Activated B cell treated with CpG ODN at 0.5 μM for 24 hours (primary cell): ENCODE results near the gene SLC8A3. TPM values are rescaled to one million over a fixed set of nuclear protein-coding genes. Genes with fewer than 3 reads are reported as not detected.

Experiments used
- ATAC-seq: fragments of 200-7000 bp; cut with Tn5 transposase; one replicate; pipeline ENCODE4 v1.10.0; 2021; ENCODE audit warnings: low read depth, mild to moderate bottlenecking, moderate library complexity
- CTCF ChIA-PET: fragments of 350-600 bp; sonication (Branson Sonifier 250); formaldehyde crosslinking; loops from one replicate; lab custom pipeline; 2021; ENCODE audit warnings: antibody characterized with exemption; lab: Charles Lee
- POLR2A ChIA-PET: fragments of 350-600 bp; sonication (Branson Sonifier 250); formaldehyde crosslinking; loops from one replicate; lab custom pipeline; 2021; ENCODE audit warnings: antibody characterized with exemption; lab: Charles Lee
- DNase-seq: peaks from one replicate; pipeline ENCODE4 v3.0.0; 2022
- H3K27ac Mint-ChIP-seq: one replicate; pipeline ENCODE4 v1.8.0; 2020; ENCODE audit warnings: mixed read lengths
- H3K27me3 Mint-ChIP-seq: one replicate; pipeline ENCODE4 v1.8.0; 2021; ENCODE audit warnings: mixed read lengths
- H3K36me3 Mint-ChIP-seq: one replicate; pipeline ENCODE4 v1.8.0; 2021; ENCODE audit warnings: low read depth, mixed read lengths
- H3K4me1 Mint-ChIP-seq: one replicate; pipeline ENCODE4 v1.8.0; 2021; ENCODE audit warnings: mixed read lengths
- H3K4me3 Mint-ChIP-seq: one replicate; pipeline ENCODE4 v1.8.0; 2020; ENCODE audit warnings: mild to moderate bottlenecking, mixed read lengths
- H3K9me3 Mint-ChIP-seq: one replicate; pipeline ENCODE4 v1.8.0; 2020; ENCODE audit warnings: mixed read lengths
- intact Hi-C: fragments of 100-400 bp; cut with micrococcal nuclease; formaldehyde crosslinking; loops from one replicate; pipeline ENCODE4 v1.15.1; 2024
- total RNA-seq: library from RNA; stranded (reverse); gene quantifications from 2 replicates; pipeline ENCODE4 v1.2.3, GENCODE V29; 2022
- TF ChIP-seq, protein P1 (sequence below): fragments of 200-600 bp; IDR thresholded peaks from one replicate; pipeline ENCODE4 v1.8.0; 2022; ENCODE audit warnings: antibody characterized with exemption, mild to moderate bottlenecking

Gene SLC8A3
- total RNA-seq, 1 donor from 2014 or later: 0.13 TPM

DNA sequence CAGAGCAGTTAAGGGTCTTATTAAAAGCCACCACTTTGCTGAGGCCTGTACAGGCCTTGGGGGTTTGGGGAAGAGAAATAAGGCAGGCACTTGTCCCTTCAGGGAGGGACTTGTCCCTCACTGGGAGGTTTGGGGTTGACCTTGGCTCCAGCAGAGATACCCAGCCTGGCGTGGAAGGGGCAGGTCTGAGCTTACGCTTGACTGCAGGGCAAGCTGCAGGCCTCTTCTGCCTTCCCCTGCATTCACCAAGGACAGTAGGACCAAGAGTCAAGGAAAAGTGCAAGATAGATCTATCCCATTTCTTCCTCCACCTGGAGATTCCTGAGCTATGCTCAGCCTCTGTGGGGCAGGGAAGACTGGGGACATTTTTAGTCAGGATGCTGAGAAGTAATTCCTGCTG, 155.2 kb downstream of the SLC8A3 start:
- H3K9me3 Mint-ChIP-seq: no peaks in the 10 kb centered on the region
- H3K27me3 Mint-ChIP-seq: peaks cover 6% of the 10 kb centered on the region
- H3K27ac Mint-ChIP-seq: no peak overlapping the region
- no peaks in the 10 kb centered on the region for H3K4me1 Mint-ChIP-seq
- CTCF ChIA-PET: no interaction called here
- no peak overlapping the region for H3K4me3 Mint-ChIP-seq
- H3K36me3 Mint-ChIP-seq: no peaks in the 10 kb centered on the region
- POLR2A ChIA-PET: no interaction called here
- DNase-seq: no peak
- intact Hi-C loops: no loop called here
- ATAC-seq: no peak
- TF ChIP-seq, protein P1, sequence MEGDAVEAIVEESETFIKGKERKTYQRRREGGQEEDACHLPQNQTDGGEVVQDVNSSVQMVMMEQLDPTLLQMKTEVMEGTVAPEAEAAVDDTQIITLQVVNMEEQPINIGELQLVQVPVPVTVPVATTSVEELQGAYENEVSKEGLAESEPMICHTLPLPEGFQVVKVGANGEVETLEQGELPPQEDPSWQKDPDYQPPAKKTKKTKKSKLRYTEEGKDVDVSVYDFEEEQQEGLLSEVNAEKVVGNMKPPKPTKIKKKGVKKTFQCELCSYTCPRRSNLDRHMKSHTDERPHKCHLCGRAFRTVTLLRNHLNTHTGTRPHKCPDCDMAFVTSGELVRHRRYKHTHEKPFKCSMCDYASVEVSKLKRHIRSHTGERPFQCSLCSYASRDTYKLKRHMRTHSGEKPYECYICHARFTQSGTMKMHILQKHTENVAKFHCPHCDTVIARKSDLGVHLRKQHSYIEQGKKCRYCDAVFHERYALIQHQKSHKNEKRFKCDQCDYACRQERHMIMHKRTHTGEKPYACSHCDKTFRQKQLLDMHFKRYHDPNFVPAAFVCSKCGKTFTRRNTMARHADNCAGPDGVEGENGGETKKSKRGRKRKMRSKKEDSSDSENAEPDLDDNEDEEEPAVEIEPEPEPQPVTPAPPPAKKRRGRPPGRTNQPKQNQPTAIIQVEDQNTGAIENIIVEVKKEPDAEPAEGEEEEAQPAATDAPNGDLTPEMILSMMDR: no peak

DNA sequence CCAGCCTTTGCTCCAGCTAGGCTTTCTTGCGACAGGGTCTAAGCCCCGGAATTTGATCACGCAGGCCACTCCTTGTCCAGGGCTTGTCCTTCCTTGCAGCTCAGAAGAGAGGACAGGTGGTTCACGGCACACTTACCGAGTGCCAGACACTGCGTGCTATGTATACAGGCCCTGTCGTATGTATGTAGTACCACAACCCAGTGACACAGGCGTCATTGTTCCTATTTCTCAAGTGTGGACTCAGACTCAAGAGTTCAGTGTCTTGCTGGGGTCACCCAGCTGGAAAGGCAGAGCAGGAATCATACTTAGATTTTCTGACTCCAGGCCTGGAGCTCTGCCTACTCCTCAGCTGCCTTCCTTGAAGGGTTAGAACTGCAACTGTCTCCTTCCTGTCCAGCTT, 155.6 kb downstream of the SLC8A3 start:
- Mint-ChIP-seq H3K4me3 (no peak overlapping the region), H3K9me3 (no peaks in the 10 kb centered on the region), H3K4me1 (no peaks in the 10 kb centered on the region), H3K36me3 (no peaks in the 10 kb centered on the region), H3K27ac (no peak overlapping the region), H3K27me3 (peaks cover 6% of the 10 kb centered on the region)
- ATAC-seq (no peak), DNase-seq (no peak)
- TF ChIP-seq, protein P1: no peak
- ChIA-PET CTCF (no interaction called here), POLR2A (no interaction called here)
- intact Hi-C loops: no loop called here

DNA sequence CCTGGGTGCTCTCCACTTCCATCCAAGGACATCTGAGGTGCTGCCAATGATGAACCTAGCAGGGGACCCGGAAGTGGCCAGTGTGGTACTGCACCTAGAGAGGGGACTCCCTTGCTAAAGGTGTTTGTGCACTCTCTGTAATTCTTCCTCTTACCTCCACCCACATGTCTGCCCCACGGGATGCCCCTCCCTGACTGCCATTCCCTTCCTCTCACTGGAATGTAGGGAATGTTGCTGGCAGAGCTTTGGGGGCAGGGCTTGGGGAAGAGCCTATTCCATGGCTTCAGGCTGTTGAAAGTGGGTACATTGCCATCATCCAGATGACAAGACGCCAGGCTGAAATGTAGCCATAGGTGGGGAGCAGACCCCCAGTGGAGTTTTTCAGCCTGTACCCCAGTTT, 156.3 kb downstream of the SLC8A3 start:
- Mint-ChIP-seq H3K27ac (no peak overlapping the region), H3K4me3 (no peak overlapping the region), H3K4me1 (no peaks in the 10 kb centered on the region), H3K36me3 (no peaks in the 10 kb centered on the region), H3K27me3 (peaks cover 6% of the 10 kb centered on the region), H3K9me3 (no peaks in the 10 kb centered on the region)
- ChIA-PET POLR2A (no interaction called here), CTCF (no interaction called here)
- TF ChIP-seq, protein P1: no peak
- DNase-seq (no peak), ATAC-seq (no peak)
- intact Hi-C loops: no loop called here

DNA sequence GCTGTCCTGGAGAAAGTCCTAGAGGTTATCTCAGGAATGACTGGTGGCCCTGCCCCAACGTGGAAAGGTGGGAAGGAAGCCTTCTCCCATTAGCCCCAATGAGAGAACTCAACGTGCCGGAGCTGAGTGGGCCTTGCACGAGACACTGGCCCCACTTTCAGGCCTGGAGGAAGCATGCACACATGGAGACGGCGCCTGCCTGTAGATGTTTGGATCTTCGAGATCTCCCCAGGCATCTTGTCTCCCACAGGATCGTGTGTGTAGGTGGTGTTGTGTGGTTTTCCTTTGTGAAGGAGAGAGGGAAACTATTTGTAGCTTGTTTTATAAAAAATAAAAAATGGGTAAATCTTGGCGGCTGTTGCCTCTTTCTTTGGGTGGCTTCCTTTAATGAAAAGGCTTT, 156.7 kb downstream of the SLC8A3 start:
- no peaks in the 10 kb centered on the region for H3K36me3 Mint-ChIP-seq
- POLR2A ChIA-PET: no interaction called here
- ATAC-seq (no peak), DNase-seq (no peak)
- CTCF ChIA-PET: no interaction called here
- H3K9me3 Mint-ChIP-seq: no peaks in the 10 kb centered on the region
- peaks cover 6% of the 10 kb centered on the region for H3K27me3 Mint-ChIP-seq
- intact Hi-C loops: no loop called here
- H3K27ac Mint-ChIP-seq: no peak overlapping the region
- no peak overlapping the region for H3K4me3 Mint-ChIP-seq
- TF ChIP-seq, protein P1: no peak
- no peaks in the 10 kb centered on the region for H3K4me1 Mint-ChIP-seq

DNA sequence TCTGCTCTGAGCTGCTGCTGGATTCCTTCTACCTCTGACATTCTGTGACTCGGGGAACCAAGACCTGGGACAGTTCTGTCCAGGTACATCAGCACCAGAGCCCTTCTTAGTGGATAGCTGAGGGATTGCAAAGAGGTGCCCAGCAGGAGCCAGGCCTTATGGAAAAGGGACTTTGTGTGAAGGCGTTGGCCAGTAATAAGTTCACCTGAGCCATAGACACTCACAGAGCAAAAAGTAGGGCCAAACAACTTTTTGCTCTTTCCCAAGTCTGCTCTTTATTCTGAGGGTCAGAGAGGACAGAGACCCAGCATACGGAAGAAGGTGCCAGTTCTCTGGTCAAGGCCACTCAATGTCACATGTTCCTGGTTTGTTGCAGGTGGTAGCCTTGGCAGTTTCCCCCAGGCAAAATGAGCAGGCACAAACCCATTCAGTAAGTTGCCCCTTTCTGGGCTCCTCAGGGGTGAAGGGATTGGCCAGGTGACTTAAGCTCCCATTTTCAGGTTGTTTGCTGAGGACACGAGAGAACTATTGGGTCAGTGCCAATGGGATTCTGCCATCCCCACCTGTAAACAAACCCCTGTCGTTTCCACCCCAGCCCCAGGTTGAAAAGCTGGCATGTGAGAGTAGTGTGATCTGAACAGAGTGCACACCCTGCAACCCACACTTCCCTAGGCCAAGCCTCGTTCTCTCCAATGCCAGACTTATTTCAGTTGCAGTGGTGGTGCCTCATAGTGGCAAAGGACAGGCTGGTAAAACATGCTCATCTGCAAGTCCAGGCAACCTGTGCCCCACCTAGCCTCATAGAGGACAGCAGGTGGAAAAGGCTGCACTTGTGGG, 159.2 kb downstream of the SLC8A3 start:
- Mint-ChIP-seq H3K27ac (no peak overlapping the region), H3K4me3 (no peak overlapping the region), H3K27me3 (peaks cover 6% of the 10 kb centered on the region), H3K4me1 (no peaks in the 10 kb centered on the region), H3K36me3 (no peaks in the 10 kb centered on the region), H3K9me3 (no peaks in the 10 kb centered on the region)
- ATAC-seq (no peak), DNase-seq (no peak)
- CTCF ChIA-PET: interaction anchor here (0.9 kb wide), 1 partner anchor 10 kb away, joined by 5 read pairs; no protein-coding TSS in a partner anchor
- TF ChIP-seq, protein P1: no peak
- POLR2A ChIA-PET: no interaction called here
- intact Hi-C loops: no loop called here
